22Rv1 (cell line): ENCODE measurements around the gene IKZF1.

ENCODE experiments used
- CTCF ChIP-seq: fragments of 450-650 bp; IDR thresholded peaks from 2 replicates; pipeline ENCODE4 v1.5.1; 2017; ENCODE audit warnings: mild to moderate bottlenecking
- ZFX ChIP-seq: fragments of 450-650 bp; IDR thresholded peaks from 2 replicates; pipeline ENCODE4 v1.6.1; 2017; ENCODE audit warnings: antibody characterized with exemption, borderline replicate concordance

DNA sequence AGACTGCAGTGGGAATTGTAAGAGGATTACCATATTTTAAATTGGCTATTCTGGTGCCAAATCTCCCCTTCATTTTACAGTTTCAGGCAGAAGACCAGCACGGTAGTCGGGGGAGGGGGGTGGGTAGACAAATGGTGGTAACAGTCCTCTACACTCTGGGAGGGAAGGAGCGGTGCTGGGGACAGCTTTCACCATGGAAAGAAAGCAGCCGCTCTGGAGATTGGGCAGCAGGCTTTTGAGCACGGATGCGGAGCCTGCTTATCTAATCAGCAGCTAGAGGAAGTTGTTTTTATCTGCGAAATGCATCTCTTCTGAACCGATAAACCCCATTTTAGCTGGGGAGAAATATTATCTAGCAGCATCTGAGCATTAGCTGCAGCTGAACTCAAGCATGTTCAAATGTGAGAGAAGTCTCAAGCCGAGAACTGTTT is 28.7 kb downstream of the IKZF1 start:
- TF ChIP-seq CTCF = no peak
- no peak for TF ChIP-seq ZFX
